WTC11 (cell line): ENCODE data around the gene KCNS3. TPM values are rescaled to one million over a fixed set of nuclear protein-coding genes. Genes with fewer than 3 reads are reported as not detected.

Source experiments
- ATAC-seq: fragments of 200-7000 bp; cut with Tn5 transposase; 2 replicates; pipeline ENCODE4 v1.10.0; 2021; ENCODE audit warnings: mild to moderate bottlenecking, moderate library complexity
- CTCF ChIA-PET: fragments of 300-600 bp; sonication (Branson Sonifier 250); formaldehyde crosslinking; loops from one replicate; lab custom pipeline; 2021; ENCODE audit warnings: antibody characterized with exemption; lab: Charles Lee
- POLR2A ChIA-PET: fragments of 350-600 bp; sonication (Branson Sonifier 250); formaldehyde crosslinking; loops from one replicate; lab custom pipeline; 2021; ENCODE audit warnings: antibody characterized with exemption; lab: Charles Lee
- DNase-seq: peaks from one replicate; pipeline ENCODE4 v3.0.0; 2021; ENCODE audit warnings: low spot score
- H3K27ac Mint-ChIP-seq: 2 replicates; pipeline ENCODE4 v1.8.0; 2021; ENCODE audit warnings: mixed read lengths
- H3K27me3 Mint-ChIP-seq: 2 replicates; pipeline ENCODE4 v1.8.0; 2021; ENCODE audit warnings: low read depth, mild to moderate bottlenecking, moderate library complexity, mixed read lengths
- H3K36me3 Mint-ChIP-seq: 2 replicates; pipeline ENCODE4 v1.8.0; 2021; ENCODE audit warnings: mixed read lengths
- H3K4me1 Mint-ChIP-seq: 2 replicates; pipeline ENCODE4 v1.8.0; 2022; ENCODE audit warnings: mixed read lengths
- H3K4me3 Mint-ChIP-seq: 2 replicates; pipeline ENCODE4 v1.8.0; 2021; ENCODE audit warnings: mild to moderate bottlenecking, moderate library complexity, mixed read lengths
- H3K9me3 Mint-ChIP-seq: 2 replicates; pipeline ENCODE4 v1.8.0; 2021; ENCODE audit warnings: mixed read lengths
- CREB1 ChIP-seq: sonication (generic); formaldehyde crosslinking; IDR thresholded peaks from 2 replicates; pipeline ENCODE4 v1.8.0; 2023; ENCODE audit warnings: mild to moderate bottlenecking, missing genetic modification reagents
- ERG ChIP-seq: fragments of 250-450 bp; sonication (Bioruptor Pico); IDR thresholded peaks from 2 replicates; pipeline ENCODE4 v1.8.0; 2021; ENCODE audit warnings: mild to moderate bottlenecking
- GTF2I ChIP-seq: fragments of 250-450 bp; sonication (Bioruptor Pico); conservative IDR thresholded peaks from 2 replicates; pipeline ENCODE4 v1.4.0; 2021; ENCODE audit warnings: mild to moderate bottlenecking
- HMGXB4 ChIP-seq: sonication (generic); formaldehyde crosslinking; IDR thresholded peaks from 2 replicates; pipeline ENCODE4 v1.8.1; 2023; ENCODE audit warnings: mild to moderate bottlenecking, moderate library complexity, missing genetic modification reagents
- JUN ChIP-seq: sonication (generic); formaldehyde crosslinking; IDR thresholded peaks from 2 replicates; pipeline ENCODE4 v1.8.0; 2023; ENCODE audit warnings: mild to moderate bottlenecking, missing genetic modification reagents
- MLX ChIP-seq: sonication (generic); formaldehyde crosslinking; IDR thresholded peaks from 2 replicates; pipeline ENCODE4 v1.8.1; 2023; ENCODE audit warnings: mild to moderate bottlenecking, missing genetic modification reagents, moderate library complexity
- NR2C2 ChIP-seq: sonication (generic); formaldehyde crosslinking; IDR thresholded peaks from 2 replicates; pipeline ENCODE4 v1.8.0; 2022; ENCODE audit warnings: mild to moderate bottlenecking, missing genetic modification reagents
- TEAD1 ChIP-seq: sonication (generic); formaldehyde crosslinking; IDR thresholded peaks from 2 replicates; pipeline ENCODE4 v1.8.0; 2022; ENCODE audit warnings: mild to moderate bottlenecking, missing genetic modification reagents
- ZMAT4 ChIP-seq: fragments of 250-450 bp; sonication (Bioruptor Pico); IDR thresholded peaks from 2 replicates; pipeline ENCODE4 v1.9.0; 2021; ENCODE audit warnings: mild to moderate bottlenecking
- ZNF396 ChIP-seq: fragments of 250-450 bp; sonication (Bioruptor Pico); IDR thresholded peaks from 2 replicates; pipeline ENCODE4 v1.8.0; 2021; ENCODE audit warnings: mild to moderate bottlenecking, moderate library complexity, borderline replicate concordance
- ZSCAN18 ChIP-seq: fragments of 250-450 bp; sonication (Bioruptor Pico); IDR thresholded peaks from 2 replicates; pipeline ENCODE4 v2.1.2; 2022; ENCODE audit warnings: mild to moderate bottlenecking, moderate library complexity
- total RNA-seq: library from RNA; stranded (reverse); gene quantifications from 3 replicates; pipeline ENCODE4 v1.2.3, GENCODE V29; 2021
- TF ChIP-seq, protein P1 (sequence below): fragments of 250-450 bp; sonication (Bioruptor Pico); IDR thresholded peaks from 2 replicates; pipeline ENCODE4 v1.9.0; 2021; ENCODE audit warnings: mild to moderate bottlenecking, borderline replicate concordance
- TF ChIP-seq, protein P2 (sequence below): sonication (generic); formaldehyde crosslinking; conservative IDR thresholded peaks from 2 replicates; pipeline ENCODE4 v1.8.1; 2023; ENCODE audit warnings: mild to moderate bottlenecking, low read depth, missing genetic modification reagents, moderate library complexity
- TF ChIP-seq, protein P3 (sequence below): sonication (generic); formaldehyde crosslinking; IDR thresholded peaks from 2 replicates; pipeline ENCODE4 v1.8.0; 2022; ENCODE audit warnings: mild to moderate bottlenecking, missing genetic modification reagents
- TF ChIP-seq, protein P4 (sequence below): sonication (generic); formaldehyde crosslinking; IDR thresholded peaks from 2 replicates; pipeline ENCODE4 v1.8.0; 2022; ENCODE audit warnings: mild to moderate bottlenecking, missing genetic modification reagents

Gene KCNS3
- total RNA-seq, 1 experiment from 2014 or later, result 25.2 TPM

- TF ChIP-seq JUN (CRISPR knock-in tag), result no peak
- TF ChIP-seq HMGXB4, result no peak
- no peak for TF ChIP-seq ZSCAN18 (CRISPR knock-in tag)
- no peak for TF ChIP-seq CREB1 (CRISPR knock-in tag)
- TF ChIP-seq, protein P1, sequence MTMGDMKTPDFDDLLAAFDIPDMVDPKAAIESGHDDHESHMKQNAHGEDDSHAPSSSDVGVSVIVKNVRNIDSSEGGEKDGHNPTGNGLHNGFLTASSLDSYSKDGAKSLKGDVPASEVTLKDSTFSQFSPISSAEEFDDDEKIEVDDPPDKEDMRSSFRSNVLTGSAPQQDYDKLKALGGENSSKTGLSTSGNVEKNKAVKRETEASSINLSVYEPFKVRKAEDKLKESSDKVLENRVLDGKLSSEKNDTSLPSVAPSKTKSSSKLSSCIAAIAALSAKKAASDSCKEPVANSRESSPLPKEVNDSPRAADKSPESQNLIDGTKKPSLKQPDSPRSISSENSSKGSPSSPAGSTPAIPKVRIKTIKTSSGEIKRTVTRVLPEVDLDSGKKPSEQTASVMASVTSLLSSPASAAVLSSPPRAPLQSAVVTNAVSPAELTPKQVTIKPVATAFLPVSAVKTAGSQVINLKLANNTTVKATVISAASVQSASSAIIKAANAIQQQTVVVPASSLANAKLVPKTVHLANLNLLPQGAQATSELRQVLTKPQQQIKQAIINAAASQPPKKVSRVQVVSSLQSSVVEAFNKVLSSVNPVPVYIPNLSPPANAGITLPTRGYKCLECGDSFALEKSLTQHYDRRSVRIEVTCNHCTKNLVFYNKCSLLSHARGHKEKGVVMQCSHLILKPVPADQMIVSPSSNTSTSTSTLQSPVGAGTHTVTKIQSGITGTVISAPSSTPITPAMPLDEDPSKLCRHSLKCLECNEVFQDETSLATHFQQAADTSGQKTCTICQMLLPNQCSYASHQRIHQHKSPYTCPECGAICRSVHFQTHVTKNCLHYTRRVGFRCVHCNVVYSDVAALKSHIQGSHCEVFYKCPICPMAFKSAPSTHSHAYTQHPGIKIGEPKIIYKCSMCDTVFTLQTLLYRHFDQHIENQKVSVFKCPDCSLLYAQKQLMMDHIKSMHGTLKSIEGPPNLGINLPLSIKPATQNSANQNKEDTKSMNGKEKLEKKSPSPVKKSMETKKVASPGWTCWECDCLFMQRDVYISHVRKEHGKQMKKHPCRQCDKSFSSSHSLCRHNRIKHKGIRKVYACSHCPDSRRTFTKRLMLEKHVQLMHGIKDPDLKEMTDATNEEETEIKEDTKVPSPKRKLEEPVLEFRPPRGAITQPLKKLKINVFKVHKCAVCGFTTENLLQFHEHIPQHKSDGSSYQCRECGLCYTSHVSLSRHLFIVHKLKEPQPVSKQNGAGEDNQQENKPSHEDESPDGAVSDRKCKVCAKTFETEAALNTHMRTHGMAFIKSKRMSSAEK, result no peak
- TF ChIP-seq ERG (CRISPR knock-in tag), result no peak
- TF ChIP-seq NR2C2 (CRISPR knock-in tag), result no peak
- no peak for TF ChIP-seq MLX
Observed at GRCh38 chr2:17835516-17835915, 43.0 kb upstream of the KCNS3 start (continued).

GRCh38 chr2:17839959-17840358 lies 38.5 kb upstream of the KCNS3 start:
- Mint-ChIP-seq H3K9me3 (no peaks in the 10 kb centered on the region), H3K36me3 (no peaks in the 10 kb centered on the region), H3K4me3 (no peak overlapping the region), H3K4me1 (no peaks in the 10 kb centered on the region), H3K27ac (no peak overlapping the region), H3K27me3 (no peaks in the 10 kb centered on the region)
- no peak for ATAC-seq
- no peak for DNase-seq
- no peak for TF ChIP-seq GTF2I
- TF ChIP-seq, protein P2, sequence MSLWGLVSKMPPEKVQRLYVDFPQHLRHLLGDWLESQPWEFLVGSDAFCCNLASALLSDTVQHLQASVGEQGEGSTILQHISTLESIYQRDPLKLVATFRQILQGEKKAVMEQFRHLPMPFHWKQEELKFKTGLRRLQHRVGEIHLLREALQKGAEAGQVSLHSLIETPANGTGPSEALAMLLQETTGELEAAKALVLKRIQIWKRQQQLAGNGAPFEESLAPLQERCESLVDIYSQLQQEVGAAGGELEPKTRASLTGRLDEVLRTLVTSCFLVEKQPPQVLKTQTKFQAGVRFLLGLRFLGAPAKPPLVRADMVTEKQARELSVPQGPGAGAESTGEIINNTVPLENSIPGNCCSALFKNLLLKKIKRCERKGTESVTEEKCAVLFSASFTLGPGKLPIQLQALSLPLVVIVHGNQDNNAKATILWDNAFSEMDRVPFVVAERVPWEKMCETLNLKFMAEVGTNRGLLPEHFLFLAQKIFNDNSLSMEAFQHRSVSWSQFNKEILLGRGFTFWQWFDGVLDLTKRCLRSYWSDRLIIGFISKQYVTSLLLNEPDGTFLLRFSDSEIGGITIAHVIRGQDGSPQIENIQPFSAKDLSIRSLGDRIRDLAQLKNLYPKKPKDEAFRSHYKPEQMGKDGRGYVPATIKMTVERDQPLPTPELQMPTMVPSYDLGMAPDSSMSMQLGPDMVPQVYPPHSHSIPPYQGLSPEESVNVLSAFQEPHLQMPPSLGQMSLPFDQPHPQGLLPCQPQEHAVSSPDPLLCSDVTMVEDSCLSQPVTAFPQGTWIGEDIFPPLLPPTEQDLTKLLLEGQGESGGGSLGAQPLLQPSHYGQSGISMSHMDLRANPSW (CRISPR knock-in tag), result no peak
- TF ChIP-seq ZMAT4 (CRISPR knock-in tag), result no peak
- TF ChIP-seq, protein P3, sequence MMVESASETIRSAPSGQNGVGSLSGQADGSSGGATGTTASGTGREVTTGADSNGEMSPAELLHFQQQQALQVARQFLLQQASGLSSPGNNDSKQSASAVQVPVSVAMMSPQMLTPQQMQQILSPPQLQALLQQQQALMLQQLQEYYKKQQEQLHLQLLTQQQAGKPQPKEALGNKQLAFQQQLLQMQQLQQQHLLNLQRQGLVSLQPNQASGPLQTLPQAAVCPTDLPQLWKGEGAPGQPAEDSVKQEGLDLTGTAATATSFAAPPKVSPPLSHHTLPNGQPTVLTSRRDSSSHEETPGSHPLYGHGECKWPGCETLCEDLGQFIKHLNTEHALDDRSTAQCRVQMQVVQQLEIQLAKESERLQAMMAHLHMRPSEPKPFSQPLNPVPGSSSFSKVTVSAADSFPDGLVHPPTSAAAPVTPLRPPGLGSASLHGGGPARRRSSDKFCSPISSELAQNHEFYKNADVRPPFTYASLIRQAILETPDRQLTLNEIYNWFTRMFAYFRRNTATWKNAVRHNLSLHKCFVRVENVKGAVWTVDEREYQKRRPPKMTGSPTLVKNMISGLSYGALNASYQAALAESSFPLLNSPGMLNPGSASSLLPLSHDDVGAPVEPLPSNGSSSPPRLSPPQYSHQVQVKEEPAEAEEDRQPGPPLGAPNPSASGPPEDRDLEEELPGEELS (CRISPR knock-in tag), result no peak
- no peak for TF ChIP-seq ZNF396 (CRISPR knock-in tag)
- no peak for TF ChIP-seq TEAD1 (CRISPR knock-in tag)
- TF ChIP-seq, protein P4, sequence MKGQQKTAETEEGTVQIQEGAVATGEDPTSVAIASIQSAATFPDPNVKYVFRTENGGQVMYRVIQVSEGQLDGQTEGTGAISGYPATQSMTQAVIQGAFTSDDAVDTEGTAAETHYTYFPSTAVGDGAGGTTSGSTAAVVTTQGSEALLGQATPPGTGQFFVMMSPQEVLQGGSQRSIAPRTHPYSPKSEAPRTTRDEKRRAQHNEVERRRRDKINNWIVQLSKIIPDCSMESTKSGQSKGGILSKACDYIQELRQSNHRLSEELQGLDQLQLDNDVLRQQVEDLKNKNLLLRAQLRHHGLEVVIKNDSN, result no peak
- ChIA-PET POLR2A (no interaction called here), CTCF (no interaction called here)
